ENCODE results near the gene IQCE.

IQCE gene

GRCh38 chr7:2661602-2662272, 103.0 kb downstream of the IQCE start:
- Mint-ChIP-seq H3K4me1 (ENCODE audit: low read depth) (no peaks in the 10 kb centered on the region), H3K27me3 (ENCODE audit: low read depth) (no peaks in the 10 kb centered on the region), H3K9me3 (no peaks in the 10 kb centered on the region), H3K4me3 (no peak overlapping the region), H3K27ac (no peak overlapping the region), H3K36me3 (ENCODE audit: low read depth) (peaks cover 4% of the 10 kb centered on the region)
- DNase-seq (ENCODE audit: low spot score) = no peak

GRCh38 chr7:2662273-2663120, 103.7 kb downstream of the IQCE start:
- H3K27ac Mint-ChIP-seq = no peak overlapping the region
- DNase-seq (ENCODE audit: low spot score) = no peak
- H3K27me3 Mint-ChIP-seq (ENCODE audit: low read depth) = no peaks in the 10 kb centered on the region
- no peaks in the 10 kb centered on the region for H3K9me3 Mint-ChIP-seq
- H3K36me3 Mint-ChIP-seq (ENCODE audit: low read depth) = no peaks in the 10 kb centered on the region
- no peaks in the 10 kb centered on the region for H3K4me1 Mint-ChIP-seq (ENCODE audit: low read depth)
- no peak overlapping the region for H3K4me3 Mint-ChIP-seq

GRCh38 chr7:2663121-2663886, 104.5 kb downstream of the IQCE start:
- no peaks in the 10 kb centered on the region for H3K27me3 Mint-ChIP-seq (ENCODE audit: low read depth)
- H3K36me3 Mint-ChIP-seq (ENCODE audit: low read depth) = no peaks in the 10 kb centered on the region
- H3K4me3 Mint-ChIP-seq = no peak overlapping the region
- H3K9me3 Mint-ChIP-seq = no peaks in the 10 kb centered on the region
- DNase-seq (ENCODE audit: low spot score) = no peak
- no peak overlapping the region for H3K27ac Mint-ChIP-seq
- H3K4me1 Mint-ChIP-seq (ENCODE audit: low read depth) = no peaks in the 10 kb centered on the region

- H3K27ac Mint-ChIP-seq = no peak overlapping the region
- H3K4me1 Mint-ChIP-seq (ENCODE audit: low read depth) = no peaks in the 10 kb centered on the region
- H3K4me3 Mint-ChIP-seq = no peak overlapping the region
- no peak for DNase-seq (ENCODE audit: low spot score)
- H3K9me3 Mint-ChIP-seq = no peaks in the 10 kb centered on the region
- no peaks in the 10 kb centered on the region for H3K27me3 Mint-ChIP-seq (ENCODE audit: low read depth)
- no peaks in the 10 kb centered on the region for H3K36me3 Mint-ChIP-seq (ENCODE audit: low read depth)
Observed at GRCh38 chr7:2663960-2664359, 105.2 kb downstream of the IQCE start.
